ENCODE results near the gene SH3BP4.

- TF ChIP-seq CTCF (IDR thresholded peaks at IDR 0.05) (no peak), POLR2A (IDR thresholded peaks at IDR 0.05) (no peak)
These were observed 118.4 kb downstream of the SH3BP4 start for GRCh38 chr2:235070063-235070706.

Data from uterus (tissue), 2 donors.